GM18517 (cell line): ENCODE results near the gene SLC2A9.
A peak's percentile ranks its signal among the peaks of the same experiment; 100 is the strongest.
"Not testable (repeated sequence)": the region's sequence is repeated elsewhere in the genome, so short reads cannot be mapped to it uniquely, and the experiment has no call there.

Experiments used
- ATAC-seq: cut with Tn5 transposase; IDR thresholded peaks from one replicate; pipeline ENCODE4 v1.9.1; 2021; ENCODE audit warnings: mild to moderate bottlenecking, moderate library complexity; ENCODE audit not compliant: unreplicated experiment

The SLC2A9 gene

GRCh38 chr4:9845791-9846493 is 175.4 kb downstream of the SLC2A9 start:
- no peak for ATAC-seq

DNA sequence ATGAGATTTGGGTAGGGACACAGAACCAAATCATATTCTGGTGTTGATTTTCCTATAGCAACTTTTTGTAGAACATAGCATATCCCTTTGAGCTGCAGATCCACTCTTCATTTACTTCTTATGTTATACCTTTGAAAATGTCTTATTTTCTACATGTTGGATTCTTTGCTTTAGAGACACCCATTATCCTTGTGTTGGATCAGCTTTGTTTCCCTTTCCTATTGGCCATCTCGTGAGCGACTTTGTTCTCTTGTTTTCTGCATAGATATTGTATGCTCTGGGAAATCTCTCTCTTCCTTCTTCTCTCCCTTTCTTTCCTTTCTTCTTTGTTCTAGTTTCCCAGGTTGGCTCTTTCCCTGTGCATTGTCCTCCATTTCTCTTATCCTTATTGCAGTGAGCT is 180.2 kb downstream of the SLC2A9 start:
- no peak for ATAC-seq

DNA sequence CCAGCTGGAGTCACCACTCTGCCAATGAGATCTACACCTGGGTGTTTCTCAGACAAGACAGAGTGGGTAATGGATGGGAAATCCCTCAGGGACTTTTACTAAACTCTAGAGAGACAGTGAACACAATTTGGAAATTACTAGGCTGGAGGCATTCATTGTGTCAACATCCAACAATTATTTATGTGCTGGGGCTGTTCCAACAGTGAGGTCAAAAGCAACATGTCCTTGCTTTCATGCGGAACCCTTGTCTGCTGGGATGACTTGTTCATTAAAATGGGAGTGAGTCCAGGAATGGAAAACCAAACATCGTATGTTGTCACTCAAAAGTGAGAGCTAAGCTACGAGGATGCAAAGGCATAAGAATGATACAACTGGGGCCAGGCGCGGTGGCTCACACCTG is 185.9 kb downstream of the SLC2A9 start:
- ATAC-seq: no peak

DNA sequence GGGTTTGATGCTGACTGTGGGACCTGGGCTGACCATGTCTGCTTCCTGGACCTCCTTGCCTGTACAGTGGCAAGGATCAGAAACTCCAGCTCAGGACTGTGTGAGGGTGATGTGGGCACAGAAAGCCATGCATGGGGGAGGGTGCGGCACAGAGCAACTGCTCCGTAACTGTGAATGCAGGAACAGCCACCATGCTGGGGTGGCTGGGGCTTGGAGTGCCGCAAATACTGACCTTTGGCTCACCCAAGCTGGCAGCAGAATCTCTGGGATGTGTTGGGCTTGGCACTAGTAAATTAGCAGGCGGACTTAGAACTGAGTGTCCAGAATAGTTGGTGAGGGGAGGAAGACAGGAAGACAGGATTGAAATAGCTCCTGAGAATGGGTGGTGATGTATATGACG is 187.9 kb downstream of the SLC2A9 start:
- no peak for ATAC-seq

GRCh38 chr4:9832640-9833039 is 188.7 kb downstream of the SLC2A9 start:
- ATAC-seq: no peak

DNA sequence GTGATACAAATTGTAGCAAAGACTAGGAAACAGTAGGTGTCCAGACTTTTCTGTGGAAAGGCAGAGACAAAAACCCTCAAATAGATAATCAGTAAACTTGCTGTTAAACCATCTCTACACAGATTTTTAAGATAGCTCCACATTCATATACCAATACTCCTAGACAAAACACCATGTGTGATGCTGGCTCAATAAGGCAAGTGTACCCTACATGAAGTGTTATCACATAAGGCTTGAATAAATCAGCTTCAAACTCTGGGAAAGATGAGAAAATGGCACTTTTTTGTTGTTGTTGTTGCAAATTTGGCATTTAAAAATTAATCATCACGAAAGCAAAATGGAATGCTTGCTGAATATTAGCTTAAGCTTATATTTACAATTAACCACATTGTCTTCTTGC is 194.7 kb downstream of the SLC2A9 start:
- no peak for ATAC-seq

GRCh38 chr4:9825049-9825448 is 196.2 kb downstream of the SLC2A9 start:
- ATAC-seq: no peak

DNA sequence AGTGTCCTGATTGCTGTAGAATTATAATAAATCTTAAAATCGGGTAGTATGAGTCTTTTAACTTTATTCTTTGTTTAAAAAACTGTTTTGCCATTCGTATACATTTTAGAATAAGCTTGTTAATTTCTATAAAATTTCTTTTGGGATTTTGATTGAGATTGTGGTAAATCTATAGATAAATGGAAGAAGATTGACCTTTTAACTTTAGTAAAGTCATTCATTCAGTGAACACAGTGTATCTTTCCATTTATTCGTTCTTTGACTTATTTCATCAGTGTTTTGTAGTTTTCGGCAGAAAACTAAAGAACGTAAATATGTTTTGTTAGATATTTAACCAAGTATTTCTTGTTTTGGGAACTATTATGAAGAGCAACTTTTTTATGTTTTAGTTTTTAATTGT is 201.0 kb downstream of the SLC2A9 start:
- ATAC-seq: no peak

DNA sequence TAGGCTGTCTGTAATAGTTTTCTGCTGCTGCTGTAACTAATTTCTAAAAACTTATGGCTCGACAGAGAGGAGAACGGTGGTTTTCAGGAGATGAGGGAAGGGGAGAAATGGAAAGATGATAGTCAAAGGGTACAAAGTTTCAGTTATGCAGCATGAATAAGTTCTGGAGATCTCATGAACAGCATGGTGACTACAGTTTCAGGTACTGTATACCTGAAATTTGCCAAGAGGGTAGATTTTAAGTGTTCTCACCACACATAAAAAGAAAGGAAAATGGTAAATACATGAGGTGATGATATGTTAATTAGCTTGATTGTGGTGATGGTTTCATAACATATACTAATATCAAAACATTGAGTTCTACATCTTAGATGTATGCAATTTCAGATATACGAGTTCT is 205.0 kb downstream of the SLC2A9 start:
- no peak for ATAC-seq

GRCh38 chr4:9812501-9813340 is 208.6 kb downstream of the SLC2A9 start:
- ATAC-seq: peak; percentile 89

DNA sequence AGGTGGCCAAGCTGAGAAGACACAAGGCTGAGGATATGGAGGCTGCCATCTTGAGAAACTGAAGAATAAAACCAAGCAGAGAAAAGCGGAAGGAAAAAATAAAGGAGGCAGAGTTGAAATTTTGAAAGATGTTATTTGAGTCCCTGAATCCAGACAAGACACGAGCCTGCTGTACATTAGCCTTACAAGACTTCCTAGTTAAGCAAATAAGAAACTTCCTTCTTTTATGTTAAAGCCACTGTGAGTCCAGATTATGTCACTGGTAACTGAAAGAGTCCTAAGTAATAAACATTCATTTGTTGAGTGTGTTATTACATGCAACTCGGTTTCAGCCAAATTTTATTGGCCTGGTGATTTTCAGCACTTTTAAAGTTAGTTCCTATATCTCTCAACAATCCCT is 209.5 kb downstream of the SLC2A9 start:
- ATAC-seq: no peak

GRCh38 chr4:9808077-9808476 is 213.2 kb downstream of the SLC2A9 start:
- ATAC-seq: no peak

DNA sequence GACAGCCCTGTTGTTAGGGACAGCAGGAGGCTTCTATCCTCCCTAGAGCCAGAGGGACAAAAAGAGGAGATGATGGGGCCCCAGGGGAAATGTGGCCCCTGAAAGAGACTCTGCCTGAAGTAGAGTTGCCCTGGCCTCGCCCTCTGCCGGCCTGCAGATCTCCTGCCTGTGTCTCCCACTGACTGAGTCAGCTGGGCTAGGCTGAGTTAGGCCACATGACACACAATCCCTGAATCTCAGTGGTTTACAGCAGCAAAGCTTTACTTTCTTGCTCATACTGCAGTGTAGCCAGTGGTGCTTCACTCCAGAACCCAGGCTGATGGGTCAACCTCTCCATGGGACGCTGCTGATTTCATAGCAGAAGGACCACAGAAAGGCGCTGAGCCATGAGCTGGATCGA is 216.4 kb downstream of the SLC2A9 start:
- ATAC-seq: no peak

DNA sequence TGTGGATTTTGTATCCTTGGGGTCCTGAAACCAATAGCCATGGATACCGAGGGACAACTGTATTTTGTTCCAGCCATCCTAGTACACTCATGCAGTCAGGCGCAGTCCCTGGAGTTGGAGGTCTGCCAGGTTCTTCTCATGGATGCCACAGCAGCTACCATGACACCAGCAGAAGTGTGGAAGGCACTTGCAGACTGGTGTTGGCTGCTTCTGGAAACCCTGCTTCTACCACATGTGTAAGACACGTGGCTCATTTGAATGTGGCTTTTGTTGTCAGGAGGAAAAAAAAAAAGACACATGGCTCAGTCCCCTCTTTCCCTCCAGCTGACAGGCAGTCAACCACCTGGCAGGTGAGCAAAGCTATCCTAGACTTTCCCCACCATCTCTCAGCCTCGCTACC is 220.4 kb downstream of the SLC2A9 start:
- ATAC-seq: no peak

DNA sequence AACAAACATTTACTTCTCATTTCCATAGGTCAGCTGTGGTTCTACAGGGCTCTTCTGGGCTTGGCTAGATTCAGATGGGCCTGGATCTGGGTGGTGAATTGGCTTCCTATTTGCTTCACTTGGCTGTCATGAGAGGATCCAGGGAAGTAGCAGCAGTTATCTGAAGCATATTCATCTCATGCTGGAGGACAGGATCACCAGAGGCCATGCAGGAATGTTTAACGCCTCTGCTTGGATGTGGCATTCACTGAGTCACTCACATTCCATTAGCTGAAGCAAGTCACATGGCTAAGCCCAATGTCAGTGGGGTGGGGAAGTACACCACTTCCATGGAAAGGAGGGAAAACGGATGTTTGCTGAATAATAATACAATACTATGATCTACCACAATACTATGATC is 224.7 kb downstream of the SLC2A9 start:
- ATAC-seq: not testable (repeated sequence)

- no peak for ATAC-seq
Measured at GRCh38 chr4:9792381-9792780, 228.9 kb downstream of the SLC2A9 start.

- not testable (repeated sequence) for ATAC-seq
Measured at GRCh38 chr4:9785891-9786290, 235.4 kb downstream of the SLC2A9 start.

GRCh38 chr4:9782136-9782436 is 239.2 kb downstream of the SLC2A9 start:
- ATAC-seq: no peak

GRCh38 chr4:9781343-9782135 is 239.8 kb downstream of the SLC2A9 start, which contains the start of gene DRD5:
Gene DRD5 (plus strand): TSS chr4:9781634. CDS start chr4:9782030, 396 bp downstream.
- ATAC-seq: no peak
